Measurements from ENCODE around the gene AGBL3. TPM values are rescaled to one million over a fixed set of nuclear protein-coding genes. Genes with fewer than 3 reads are reported as not detected.

AGBL3 gene
- total and polyA plus RNA-seq, 9 of the 15 experiments (the other 6 are each of a cell fraction or from before 2014, with no cell fraction given), result 0.54 to 2.9 (median 1.7) TPM

DNA sequence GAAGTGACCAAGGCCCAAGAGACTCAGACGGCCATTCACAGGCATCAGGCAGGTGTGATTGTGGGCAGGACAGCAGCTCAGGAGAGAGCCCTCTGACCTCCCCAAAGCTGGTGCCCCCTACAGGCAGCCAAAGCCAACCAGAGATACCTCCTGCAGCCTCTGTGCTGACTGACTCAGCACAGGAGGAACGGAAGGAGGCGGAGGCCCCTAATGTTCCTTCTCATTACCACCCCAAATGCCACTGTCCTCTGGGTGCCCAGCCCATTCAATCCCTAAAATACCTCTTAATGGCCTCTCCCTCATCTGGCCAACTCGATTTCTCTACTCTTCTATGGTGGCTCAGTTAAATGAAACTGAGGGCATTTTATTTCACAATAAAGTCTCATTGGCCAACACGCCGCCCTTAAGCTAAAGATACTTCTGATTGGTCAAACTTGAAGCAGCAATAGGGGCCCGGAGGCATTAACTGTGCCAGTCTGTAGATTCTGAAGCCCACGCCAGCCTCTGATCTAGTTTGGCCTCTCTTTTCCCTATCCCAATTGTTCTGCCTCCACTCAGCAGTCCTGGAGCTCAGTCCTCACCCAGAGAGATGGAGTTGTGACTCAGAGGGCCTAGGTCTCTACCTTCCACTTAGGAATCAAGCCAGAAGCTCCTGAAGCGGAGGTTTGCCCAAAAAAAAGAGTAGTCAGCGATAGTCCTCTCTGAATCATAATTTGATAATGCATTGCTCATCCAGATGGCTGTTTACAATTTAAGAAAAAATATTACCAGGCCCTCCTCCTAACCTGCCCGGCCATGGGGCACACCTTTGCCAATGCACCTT lies 183.0 kb downstream of the AGBL3 start (continued):
- TF ChIP-seq HDAC3 (IDR thresholded peaks at IDR 0.05; ENCODE audit: borderline replicate concordance, partially characterized antibody), result no peak
- peak; percentile 84 for TF ChIP-seq NFE2 (IDR thresholded peaks at IDR 0.05; ENCODE audit: low read depth)
- no peak for TF ChIP-seq ZNF124 (CRISPR knock-in tag; IDR thresholded peaks at IDR 0.05)
- TF ChIP-seq ZNF561 (CRISPR knock-in tag; conservative IDR thresholded peaks at IDR 0.05), result no peak
- TF ChIP-seq PATZ1 (CRISPR knock-in tag; IDR thresholded peaks at IDR 0.05; ENCODE audit: borderline replicate concordance), result no peak
- no peak for TF ChIP-seq NR2F6 (CRISPR knock-in tag; IDR thresholded peaks at IDR 0.05)
- TF ChIP-seq ZNF224 (CRISPR knock-in tag; IDR thresholded peaks at IDR 0.05), result no peak
- TF ChIP-seq ZKSCAN1 (IDR thresholded peaks at IDR 0.05; ENCODE audit: low read depth, low read length), result peak; percentile 45; the same call in 1 of the 2 replicates
- TF ChIP-seq ZNF445 (CRISPR knock-in tag; IDR thresholded peaks at IDR 0.05; ENCODE audit: low read depth), result no peak
- no peak for TF ChIP-seq SP1 (CRISPR knock-in tag; IDR thresholded peaks at IDR 0.05)
- no peak for TF ChIP-seq NR4A1 (CRISPR knock-in tag; IDR thresholded peaks at IDR 0.05)
- no peak for TF ChIP-seq NR4A1 (tag; IDR thresholded peaks at IDR 0.05)
- TF ChIP-seq ZFX (CRISPR knock-in tag; IDR thresholded peaks at IDR 0.05), result no peak
- no peak for TF ChIP-seq ZNF778 (CRISPR knock-in tag; IDR thresholded peaks at IDR 0.05)
- no peak for TF ChIP-seq DIDO1 (tag; IDR thresholded peaks at IDR 0.05; ENCODE audit: low read depth)
- no peak for TF ChIP-seq PYGO2 (tag; IDR thresholded peaks at IDR 0.05)
- TF ChIP-seq CSDE1 (IDR thresholded peaks at IDR 0.05), result no peak
- no peak for TF ChIP-seq TAF7 (tag; IDR thresholded peaks at IDR 0.05)
- TF ChIP-seq SUPT5H (IDR thresholded peaks at IDR 0.05), result 0 out of 2 replicates have a peak, but pooled peaks have one; percentile 25
- no peak for TF ChIP-seq TEAD1 (CRISPR knock-in tag; IDR thresholded peaks at IDR 0.05)
- TF ChIP-seq, protein P1, sequence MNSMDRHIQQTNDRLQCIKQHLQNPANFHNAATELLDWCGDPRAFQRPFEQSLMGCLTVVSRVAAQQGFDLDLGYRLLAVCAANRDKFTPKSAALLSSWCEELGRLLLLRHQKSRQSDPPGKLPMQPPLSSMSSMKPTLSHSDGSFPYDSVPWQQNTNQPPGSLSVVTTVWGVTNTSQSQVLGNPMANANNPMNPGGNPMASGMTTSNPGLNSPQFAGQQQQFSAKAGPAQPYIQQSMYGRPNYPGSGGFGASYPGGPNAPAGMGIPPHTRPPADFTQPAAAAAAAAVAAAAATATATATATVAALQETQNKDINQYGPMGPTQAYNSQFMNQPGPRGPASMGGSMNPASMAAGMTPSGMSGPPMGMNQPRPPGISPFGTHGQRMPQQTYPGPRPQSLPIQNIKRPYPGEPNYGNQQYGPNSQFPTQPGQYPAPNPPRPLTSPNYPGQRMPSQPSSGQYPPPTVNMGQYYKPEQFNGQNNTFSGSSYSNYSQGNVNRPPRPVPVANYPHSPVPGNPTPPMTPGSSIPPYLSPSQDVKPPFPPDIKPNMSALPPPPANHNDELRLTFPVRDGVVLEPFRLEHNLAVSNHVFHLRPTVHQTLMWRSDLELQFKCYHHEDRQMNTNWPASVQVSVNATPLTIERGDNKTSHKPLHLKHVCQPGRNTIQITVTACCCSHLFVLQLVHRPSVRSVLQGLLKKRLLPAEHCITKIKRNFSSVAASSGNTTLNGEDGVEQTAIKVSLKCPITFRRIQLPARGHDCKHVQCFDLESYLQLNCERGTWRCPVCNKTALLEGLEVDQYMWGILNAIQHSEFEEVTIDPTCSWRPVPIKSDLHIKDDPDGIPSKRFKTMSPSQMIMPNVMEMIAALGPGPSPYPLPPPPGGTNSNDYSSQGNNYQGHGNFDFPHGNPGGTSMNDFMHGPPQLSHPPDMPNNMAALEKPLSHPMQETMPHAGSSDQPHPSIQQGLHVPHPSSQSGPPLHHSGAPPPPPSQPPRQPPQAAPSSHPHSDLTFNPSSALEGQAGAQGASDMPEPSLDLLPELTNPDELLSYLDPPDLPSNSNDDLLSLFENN (IDR thresholded peaks at IDR 0.05; ENCODE audit: low read depth in 2 of 2, low read length in 2 of 2), result no peak
